ENCODE data around the gene TRIM47.
"Not testable (repeated sequence)": the region's sequence is repeated elsewhere in the genome, so short reads cannot be mapped to it uniquely, and the experiment has no call there.

TRIM47 gene

DNA sequence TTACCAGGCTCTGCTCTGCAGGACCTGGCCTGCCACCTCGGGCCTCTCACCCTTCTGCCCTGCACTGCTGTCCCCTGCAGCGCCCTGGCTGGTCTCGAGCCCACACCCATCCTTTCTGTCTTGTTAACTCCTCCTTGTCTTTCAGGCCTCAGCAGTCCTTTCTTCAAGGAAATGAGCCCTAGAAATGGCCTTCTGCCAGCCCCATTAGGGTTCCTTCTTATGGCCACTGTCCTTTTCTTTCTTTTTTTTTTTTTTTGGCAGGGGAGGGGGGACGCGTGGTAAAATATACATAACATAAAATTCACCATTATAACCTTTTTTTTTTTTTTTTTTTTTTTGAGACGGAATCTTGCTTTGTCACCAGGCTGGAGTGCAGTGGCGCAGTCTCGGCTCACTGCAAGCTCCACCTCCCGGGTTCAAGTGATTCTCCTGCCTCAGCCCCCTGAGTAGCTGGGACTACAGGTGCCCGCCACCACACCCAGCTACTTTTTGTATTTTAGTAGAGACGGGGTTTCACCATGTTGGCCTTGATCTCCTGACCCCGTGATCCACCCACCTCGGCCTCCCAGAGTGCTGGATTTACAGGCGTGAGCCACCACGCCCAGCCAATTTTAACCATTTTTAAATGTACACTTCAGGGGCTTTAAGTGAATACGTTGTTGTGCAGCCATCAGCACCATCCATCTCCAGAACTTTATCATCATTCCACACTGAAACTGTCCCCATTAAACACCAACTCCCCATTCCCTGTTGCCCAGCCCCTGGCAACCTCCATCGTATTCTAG lies 12.8 kb downstream of the TRIM47 start:
- DNase-seq, result not testable (repeated sequence)

DNA sequence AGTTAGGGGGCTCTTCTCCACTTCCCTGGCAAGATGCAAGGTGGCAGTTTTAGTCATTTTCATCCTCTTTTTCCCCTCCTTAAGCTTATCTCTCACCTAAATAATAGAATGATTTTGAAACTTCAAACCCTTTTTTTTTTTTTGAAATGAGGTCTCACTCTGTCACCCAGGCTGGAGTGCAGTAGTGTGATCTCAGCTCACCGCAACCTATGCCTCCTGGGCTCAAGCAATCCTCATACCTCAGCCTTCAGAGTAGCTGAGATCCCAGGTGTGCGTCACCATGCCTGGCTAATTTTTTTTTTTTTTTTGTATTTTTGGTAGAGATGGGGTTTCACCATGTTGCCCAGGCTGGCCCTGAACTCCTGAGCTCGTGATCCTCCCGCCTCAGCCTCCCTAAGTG lies 13.5 kb downstream of the TRIM47 start:
- not testable (repeated sequence) for DNase-seq

DNA sequence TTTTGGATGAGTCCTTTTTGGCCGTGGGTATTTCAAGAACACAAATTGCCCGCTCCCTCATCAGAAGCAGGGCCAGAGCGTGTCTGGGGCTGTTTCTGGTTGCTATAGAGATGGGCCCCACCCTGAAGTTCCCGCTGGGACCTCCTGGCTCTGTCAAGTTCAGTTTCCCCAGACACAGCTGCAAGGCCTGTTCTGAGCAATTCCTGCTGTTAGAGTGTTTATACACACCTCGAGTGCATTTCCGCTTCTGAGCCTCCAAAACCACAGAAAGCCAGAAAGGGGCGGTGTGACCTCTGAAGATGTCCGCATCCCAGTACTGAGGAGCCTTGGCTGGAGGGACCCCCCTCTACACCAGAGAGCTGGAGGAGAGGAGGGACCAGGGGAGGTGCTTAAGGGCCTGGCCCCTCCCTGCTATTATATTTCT lies 13.9 kb downstream of the TRIM47 start:
- no peak for DNase-seq

DNA sequence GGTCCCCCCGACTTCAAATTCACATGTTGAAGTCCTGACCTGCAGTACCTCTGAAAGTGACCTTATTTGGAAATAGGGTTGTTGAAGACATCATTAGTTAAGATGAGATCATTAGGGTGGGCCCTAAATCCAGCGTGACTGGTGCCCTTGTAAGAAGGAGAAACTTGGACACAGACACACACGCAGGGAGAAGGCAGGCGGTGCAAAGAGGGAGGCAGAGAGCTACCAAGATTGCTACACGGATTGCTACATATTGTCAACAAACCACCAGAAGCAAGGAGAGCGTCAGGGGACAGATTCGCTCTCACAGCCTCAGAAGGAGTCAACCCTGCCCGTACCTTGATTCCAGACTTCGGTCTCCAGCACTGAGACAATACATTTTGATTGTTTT lies 16.5 kb downstream of the TRIM47 start:
- no peak for DNase-seq

DNA sequence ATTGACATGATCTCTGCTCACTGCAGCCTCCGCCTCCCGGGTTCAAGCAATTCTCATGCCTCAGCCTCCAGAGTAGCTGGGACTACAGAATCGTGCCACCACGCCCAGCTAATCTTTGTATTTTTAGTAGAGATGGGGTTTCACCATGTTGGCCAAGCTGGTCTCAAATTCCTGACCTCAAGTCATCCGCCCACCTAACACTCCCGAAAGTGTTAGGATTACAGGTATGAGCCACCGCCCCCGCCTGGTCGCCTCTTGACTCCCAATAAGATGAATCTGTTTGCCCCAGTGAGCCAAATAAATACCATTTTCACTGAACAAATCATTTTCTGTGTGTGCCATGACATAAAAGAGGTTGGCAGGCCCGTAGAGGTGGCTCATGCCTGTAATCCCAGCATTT lies 19.0 kb downstream of the TRIM47 start:
- DNase-seq, result not testable (repeated sequence)

DNA sequence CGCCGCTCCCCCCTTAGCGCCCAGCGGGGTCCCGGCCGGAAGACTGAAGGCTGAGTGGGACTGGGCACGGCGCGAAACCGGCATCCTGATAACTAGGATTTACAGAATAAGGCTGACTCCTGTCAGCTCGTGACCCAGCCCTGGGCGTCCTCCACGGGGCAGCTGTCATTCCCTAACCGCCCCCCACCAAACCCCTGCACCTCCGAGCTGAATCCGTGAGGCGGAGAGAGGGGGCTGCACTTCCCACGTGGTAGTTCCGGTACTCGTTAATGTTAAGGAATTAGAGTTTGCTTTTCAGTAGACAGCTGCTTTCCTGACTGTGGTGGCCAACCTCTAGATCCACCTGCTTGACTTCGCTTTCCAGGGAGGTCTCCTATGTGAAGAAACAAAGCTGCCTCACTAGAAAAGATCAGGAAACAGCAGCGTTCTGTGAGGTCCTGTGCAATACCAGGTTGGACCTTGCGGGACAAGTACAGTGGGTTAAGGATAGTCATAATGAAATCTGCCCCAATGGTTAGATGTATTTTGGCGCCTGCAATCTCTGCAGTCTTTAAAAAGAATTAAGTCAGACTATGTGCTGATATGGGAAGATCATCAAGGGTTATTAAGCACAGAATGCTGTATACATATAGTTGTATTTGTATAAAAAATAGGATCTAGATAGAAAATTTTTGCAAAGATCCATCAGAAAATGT lies 22.2 kb downstream of the TRIM47 start:
- DNase-seq, result no peak

DNA sequence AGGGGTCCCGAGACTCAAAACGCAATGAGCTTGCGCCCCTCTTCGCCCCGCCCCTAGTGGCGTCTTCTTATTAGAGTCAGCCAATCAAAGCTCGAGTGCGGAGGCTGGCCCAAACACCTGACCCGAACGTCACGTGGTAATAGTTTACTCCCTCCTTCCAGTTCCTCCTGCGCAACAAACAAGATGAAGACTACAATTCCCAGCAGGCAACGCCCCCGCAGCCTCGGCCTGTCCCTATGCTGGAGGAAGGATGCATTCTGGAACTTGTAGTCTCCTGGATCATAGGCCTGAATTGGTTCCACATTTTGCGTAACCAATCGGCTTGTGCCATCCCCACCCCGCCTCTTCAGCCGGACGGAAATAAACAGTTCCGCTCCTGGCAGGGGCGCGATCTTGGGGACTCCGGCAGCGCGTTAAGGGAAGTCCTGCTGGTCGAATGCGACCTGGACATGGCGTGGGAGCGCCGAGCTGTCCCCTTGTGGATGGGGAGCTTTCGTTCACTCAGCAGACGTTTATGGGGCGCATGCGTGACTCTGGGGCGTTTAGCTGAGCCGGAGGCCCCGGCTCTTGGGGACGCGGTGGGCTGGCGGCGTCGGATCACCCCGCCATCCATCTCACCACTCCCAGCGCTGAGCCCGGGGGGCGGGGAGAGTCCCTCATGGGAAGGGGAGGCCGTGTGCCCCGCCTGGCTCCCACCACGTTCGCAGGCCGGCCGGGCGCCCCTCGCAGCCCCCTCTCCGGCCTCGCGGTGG lies 22.9 kb downstream of the TRIM47 start, which contains the start of gene WBP2:
Gene WBP2 (minus strand): TSS at position 26 of the 752 bp plus-strand sequence. CDS start 38 bp downstream, outside the sequence.
- peak; percentile 96 for DNase-seq

DNA sequence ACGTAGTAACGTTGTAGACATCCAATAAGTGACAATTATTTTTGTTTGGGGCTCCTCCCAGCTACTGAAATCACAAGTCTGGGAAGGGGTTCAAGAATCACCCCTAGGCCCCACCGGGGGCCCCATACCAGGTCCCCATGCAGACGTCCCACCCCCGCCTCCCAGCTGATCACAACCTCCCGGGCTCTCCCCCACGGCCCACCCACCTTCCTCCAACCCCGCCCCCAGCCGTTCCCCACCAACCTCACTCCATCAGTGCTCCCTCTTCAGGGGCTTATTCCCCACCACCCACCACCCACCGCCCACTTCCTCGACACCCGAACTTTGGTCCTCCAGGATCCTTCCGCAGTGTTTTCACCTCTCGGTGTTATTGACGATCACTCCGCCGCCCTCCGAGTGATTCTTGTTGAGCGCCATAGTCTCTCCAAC lies 23.5 kb downstream of the TRIM47 start:
- no peak for DNase-seq

DNA sequence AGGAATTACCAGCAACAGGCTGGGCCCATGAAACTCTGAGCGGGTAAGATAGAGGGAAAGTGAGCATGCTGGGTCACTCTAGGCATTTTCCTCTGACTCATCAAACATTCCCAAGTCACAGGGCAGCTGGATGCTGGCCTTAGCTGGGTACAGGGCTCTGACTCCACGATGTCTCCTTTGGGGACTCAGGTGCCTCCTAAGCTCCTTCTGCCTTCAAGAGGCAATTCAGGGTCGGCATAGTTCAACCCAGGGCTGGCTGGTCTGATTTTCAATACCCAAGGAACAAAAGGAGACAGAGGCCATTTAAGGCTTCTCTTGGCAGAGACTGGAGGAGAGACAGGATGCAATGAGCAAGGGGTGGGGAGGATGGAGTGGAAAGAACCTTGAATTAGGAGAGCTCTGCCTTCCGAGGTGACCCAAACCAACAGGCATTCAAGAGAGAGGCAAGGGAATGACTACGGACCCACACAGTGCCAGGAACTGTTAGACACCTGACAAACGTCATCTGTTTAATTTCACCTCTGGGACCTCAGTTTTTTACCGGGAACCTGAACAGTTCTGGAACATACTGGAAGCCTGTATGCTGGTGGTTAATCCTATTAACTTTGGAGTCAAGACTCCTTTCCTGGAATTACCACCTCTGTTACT lies 24.2 kb downstream of the TRIM47 start:
- no peak for DNase-seq

DNA sequence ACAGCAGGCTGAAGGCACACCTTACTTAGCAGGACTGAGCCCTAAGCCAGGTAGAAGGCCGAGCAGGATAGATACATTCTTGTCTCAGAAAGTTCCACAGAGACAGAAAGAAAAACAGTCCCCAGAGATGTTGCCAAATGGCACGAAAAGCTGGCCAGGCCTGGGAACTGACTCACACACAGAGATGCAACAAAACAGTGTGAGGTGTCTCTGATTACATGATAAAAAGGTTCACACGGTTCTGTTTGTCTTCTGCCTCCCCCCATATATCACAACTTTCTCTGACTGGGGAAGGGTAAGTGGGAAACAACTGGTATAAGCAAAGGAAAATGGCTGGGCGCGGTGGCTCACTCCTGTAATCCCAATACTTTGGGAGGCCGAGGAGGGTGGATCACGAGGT lies 24.9 kb downstream of the TRIM47 start:
- DNase-seq, result no peak

DNA sequence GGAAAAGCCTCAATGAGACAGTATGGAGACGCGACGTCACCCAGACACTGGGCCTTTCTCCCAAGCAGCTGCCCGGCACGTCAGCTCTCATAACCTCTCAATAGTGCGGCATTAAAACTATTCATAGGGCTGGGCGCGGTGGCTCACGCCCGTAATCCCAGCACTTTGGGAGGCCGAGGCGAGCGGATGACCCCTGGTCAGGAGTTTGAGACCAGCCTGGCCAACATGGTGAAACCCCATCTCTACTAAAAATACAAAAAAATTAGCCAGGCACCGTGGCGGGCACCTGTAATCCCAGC lies 26.7 kb downstream of the TRIM47 start:
- DNase-seq, result not testable (repeated sequence)

DNA sequence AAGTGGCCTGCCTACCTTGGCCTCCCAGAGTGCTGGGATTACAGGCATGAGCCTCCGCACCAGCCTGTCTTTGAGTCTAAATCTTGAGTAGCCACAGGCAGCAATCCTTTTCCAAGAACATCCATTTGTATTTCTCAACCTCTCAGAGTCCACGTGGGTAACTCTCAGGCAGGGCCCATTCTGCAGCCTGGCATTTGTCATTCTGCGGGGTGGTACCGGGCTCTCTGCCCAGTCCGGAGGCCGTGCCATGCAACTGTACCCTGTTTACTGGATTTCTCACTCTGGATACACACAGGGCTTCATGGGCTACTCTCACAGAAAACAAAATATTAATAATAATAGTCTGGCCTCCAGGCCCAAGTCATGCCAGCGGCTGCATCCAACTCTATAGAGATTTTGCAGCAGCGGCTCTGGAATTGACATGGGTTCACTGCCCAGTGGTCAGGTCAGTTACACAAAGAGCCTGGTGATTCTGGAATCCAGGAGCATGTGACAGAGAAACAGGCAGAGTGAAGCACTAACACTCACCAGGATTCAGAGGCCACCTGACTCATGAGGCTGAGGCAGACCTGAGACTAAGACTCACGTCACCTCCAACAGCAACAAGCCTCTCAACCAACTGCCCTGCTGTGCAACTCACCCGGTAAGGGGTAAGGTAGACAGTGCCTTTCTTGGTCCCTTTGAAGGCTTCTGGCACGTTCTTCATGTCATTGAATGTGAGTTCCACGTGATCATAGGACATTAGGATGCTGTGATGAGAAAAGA lies 27.3 kb downstream of the TRIM47 start:
- no peak for DNase-seq

DNA sequence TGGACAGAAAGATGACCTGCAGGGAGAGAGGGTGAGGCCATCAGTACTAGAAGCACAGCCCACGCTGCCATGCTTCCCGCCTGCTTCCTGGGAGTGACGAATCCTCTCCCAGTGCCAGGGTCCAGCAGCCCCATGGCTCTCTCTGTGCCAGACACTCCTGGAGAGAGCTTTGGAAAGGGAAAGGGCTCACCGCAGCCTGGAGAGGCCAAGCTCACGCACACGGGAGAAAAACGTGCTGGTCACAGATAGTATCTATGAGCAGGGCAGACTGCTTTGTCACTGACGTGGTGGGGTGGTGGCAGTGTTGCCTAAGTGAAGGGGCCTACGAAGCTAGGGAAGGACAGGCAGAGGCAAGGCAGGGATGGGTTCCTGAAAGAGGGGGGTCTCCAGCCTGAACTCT lies 28.7 kb downstream of the TRIM47 start:
- no peak for DNase-seq

DNA sequence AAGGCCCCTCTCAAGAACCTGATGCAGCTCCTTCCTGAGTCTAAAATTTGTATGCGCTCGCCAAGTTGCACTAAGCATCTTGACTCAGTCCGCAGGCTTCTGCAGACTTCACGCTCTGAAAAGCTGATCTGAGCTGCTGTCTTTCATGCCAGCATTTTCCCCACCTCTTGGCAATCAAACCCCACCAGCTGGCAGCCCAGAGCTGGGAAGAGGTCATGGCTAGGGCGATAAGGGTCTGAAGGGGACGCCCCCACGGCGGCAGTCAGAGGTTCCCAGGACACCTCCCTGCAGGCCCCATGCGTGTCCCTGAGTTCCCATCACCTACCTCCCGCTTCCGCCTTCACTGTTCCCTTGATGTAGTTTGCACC lies 29.1 kb downstream of the TRIM47 start:
- no peak for DNase-seq

DNA sequence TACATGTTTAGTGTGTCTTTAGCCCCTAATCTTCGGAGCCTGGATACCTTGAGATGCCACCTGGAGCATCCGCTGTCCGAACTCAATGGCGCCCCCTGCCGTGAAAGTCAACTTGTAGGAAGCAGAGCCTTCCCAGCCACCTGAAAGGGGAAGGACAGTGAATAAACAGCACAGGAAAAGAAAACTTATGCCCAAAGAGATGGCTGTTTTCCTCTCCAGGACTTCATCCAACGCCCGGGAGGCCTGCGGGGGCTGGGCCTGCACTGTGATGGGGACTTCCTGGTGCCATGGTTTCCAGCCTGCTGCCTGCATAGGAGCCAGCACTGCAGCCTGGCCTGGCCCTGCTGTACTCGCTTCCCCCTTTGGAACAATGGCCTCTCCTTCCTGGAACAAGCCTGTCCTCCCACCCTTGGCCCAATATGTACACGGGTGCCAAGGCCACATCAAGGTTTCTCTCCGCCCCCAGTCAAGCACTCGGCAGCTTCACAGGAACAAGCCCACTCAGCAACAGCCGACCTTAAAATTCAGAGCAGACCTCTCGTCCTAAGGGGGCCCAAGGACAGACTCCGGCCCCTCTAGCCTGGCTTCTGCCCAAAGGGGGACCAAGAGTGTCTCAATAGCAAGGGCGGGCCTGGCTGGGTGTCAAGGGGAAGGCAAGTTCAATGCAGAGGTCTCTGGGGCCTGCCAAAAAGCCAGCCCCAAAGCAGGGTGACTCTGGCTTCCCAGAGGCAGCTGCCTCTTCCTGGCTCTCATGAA lies 29.7 kb downstream of the TRIM47 start:
- no peak for DNase-seq

DNA sequence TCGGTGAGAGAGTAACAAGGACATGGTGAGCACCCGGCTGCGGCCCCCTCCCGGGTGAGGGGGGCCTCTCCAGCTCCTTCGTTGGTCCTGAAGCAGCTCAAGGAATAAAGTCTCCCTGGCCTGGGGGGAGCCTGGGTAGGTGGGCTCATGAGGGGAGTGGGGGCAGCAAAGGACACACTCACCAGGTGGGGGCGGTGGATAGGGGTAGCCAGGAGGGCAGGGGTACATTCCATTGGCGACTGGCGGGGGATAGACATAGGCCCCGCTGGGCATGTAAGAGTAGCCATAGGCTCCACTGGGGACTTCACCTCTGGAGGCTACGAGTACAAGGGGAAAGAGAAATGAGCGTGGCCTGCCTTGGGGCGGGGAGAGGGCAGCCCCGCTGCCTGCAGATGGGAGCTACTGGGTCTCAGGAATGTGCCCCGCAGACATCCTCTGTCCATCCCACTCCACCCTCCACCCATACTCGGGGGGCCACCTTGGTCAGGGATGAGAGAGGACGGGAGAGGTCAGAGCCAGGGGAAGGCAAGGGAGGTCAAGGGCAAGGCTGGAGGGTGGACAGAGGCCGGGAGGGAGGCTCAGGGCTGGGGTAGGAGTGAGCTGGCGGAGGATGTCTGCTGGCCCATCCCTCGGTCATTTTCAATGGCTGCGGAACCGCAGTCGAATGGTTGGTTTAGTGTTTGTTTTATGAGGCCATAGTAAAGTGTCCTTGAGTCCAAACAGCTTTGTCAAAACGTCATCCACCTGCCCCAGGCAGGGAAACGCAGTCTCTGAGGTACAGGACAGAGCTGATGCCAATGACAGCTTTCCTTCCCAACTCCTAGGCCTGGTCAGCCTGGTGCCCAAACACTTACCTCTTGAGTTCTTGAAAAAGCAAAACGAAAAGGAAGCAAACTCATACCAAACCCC lies 30.5 kb downstream of the TRIM47 start:
- no peak for DNase-seq

DNA sequence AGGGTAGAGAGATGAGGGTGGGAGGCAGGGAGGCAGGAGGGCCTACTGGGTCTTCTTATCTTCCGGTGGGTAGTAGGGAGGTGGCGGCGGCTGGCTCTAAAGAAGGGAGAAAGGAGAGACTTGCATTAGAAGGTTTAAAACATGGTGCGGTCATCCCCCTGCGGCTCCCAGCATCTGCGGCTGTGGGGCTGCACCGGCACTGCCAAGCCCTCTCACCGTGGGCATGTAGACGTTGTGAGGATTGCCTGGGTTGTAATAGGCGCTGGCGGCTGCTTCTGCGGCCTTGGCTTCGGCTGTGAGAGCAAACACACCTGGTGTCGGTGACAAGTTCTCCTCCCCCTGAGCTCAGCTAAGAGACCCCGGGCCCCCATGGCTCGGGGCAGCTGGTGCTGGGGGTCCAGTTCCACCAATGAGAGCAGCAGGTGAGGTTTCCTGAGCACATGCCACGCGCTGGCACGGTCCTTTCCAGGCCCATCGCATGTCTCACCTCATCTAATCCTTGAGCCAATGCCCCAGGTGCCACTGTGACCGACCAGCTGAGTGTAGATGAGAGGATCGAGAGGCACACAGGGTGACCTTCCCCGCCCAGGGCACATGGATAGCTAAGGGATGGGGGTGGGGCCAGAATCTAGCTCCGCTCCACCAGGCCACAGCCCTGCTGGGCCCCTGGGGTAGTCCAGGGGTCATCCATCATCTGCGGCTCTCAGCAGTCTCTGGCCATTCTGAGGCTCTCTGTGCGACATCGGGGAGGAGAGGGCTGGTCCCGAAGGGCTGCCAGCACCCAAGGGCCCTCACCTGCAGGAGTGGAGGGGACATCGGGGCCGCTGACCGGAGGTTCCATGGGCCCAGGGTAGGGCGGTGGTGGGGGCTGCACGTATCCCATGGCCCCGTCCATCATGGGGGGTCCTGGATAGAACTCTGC lies 31.4 kb downstream of the TRIM47 start:
- no peak for DNase-seq

DNA sequence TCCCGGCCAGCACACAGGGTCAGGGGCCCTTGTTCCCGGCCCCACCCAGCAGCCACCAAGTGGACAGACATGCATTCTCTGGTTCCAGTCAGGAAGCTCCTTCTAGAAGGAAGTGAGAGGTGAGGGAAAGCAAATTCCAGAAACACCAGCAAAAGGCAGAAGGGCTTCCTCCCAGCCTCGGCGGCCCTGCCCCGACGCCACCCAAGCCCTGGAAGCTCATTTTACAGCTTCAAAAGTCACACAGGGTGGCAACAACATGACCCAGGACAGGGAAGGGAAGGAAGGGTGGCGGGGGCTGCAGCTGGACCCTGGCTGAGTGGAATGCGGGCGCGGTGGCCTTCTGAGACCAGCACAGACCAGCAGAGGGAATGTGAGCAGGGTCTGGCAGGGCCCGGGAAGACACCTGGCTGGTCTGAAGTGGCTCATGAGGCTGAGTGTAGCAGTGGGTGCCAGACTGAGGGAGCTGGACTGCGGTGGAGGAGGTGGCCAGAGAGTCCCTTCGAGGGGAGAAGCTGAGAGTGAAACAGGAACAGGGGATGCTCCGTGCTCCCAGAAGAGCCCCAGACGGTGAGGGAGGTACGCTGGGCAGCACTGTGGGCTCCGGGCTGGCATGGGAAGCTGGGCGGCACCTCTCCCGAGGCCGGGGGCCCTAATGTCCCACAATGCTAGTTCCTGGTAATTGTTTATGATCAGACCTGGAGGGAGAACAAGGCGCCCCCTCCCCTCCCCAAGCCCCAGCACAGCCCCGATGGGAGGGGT lies 32.3 kb downstream of the TRIM47 start:
- no peak for DNase-seq
